SJSA1 (cell line): Measurements from ENCODE around the gene SOX14. TPM values are rescaled to one million over a fixed set of nuclear protein-coding genes. Genes with fewer than 3 reads are reported as not detected.

Source experiments
- DNase-seq, 2 experiments: peaks; one replicate each; pipeline ENCODE4 v3.0.0-alpha.2; 2015 to 2020; ENCODE audit warnings: low spot score in 2 of 2, low read depth in 1 of 2
- H3K27ac ChIP-seq: fragments of 250-450 bp; sonication (Bioruptor Pico); 2 replicates; pipeline ENCODE4 v1.5.1; 2020; ENCODE audit warnings: mild to moderate bottlenecking, moderate library complexity
- H3K27me3 ChIP-seq: fragments of 250-450 bp; sonication (Bioruptor Pico); replicated peaks from 2 replicates; pipeline ENCODE4 v1.5.1; 2020; ENCODE audit warnings: mild to moderate bottlenecking, moderate library complexity
- H3K36me3 ChIP-seq: fragments of 250-450 bp; sonication (Bioruptor Pico); 2 replicates; pipeline ENCODE4 v1.5.1; 2020; ENCODE audit warnings: mild to moderate bottlenecking
- H3K4me1 ChIP-seq: fragments of 250-450 bp; sonication (Bioruptor Pico); replicated peaks from 2 replicates; pipeline ENCODE4 v1.6.1; 2021; ENCODE audit warnings: mild to moderate bottlenecking
- H3K4me3 ChIP-seq: fragments of 250-450 bp; sonication (Bioruptor Pico); 2 replicates; pipeline ENCODE4 v1.5.1; 2020; ENCODE audit warnings: mild to moderate bottlenecking
- H3K9me3 ChIP-seq: fragments of 250-450 bp; sonication (Bioruptor Pico); replicated peaks from 2 replicates; pipeline ENCODE4 v1.5.1; 2020; ENCODE audit warnings: mild to moderate bottlenecking
- total RNA-seq: library from RNA; depleted of rRNA; stranded (reverse); fragments of >200 nt; shearing (Covaris generic); gene quantifications from 2 replicates; pipeline ENCODE4 v1.2.3, GENCODE V29; 2014

The SOX14 gene
- total RNA-seq, 1 experiment from 2014 or later: not detected

GRCh38 chr3:137764563-137765309, 621 bp downstream of the SOX14 start:
- Histone ChIP-seq H3K4me1 (no peaks in the 10 kb centered on the region), H3K36me3 (no peaks in the 10 kb centered on the region), H3K9me3 (no peaks in the 10 kb centered on the region), H3K27me3 (peaks cover 96% of the 10 kb centered on the region), H3K4me3 (no peak overlapping the region), H3K27ac (no peak overlapping the region)
- no peak for DNase-seq

- Histone ChIP-seq H3K27me3 (peaks cover 100% of the 10 kb centered on the region), H3K36me3 (no peaks in the 10 kb centered on the region), H3K4me1 (no peaks in the 10 kb centered on the region), H3K9me3 (no peaks in the 10 kb centered on the region), H3K27ac (no peak overlapping the region), H3K4me3 (no peak overlapping the region)
- DNase-seq: no peak
These were observed 1.4 kb downstream of the SOX14 start for GRCh38 chr3:137765310-137766033.

- Histone ChIP-seq H3K27me3 (peaks cover 99% of the 10 kb centered on the region), H3K36me3 (no peaks in the 10 kb centered on the region), H3K4me1 (no peaks in the 10 kb centered on the region), H3K27ac (no peak overlapping the region), H3K9me3 (no peaks in the 10 kb centered on the region), H3K4me3 (no peak overlapping the region)
- no peak for DNase-seq
These were observed 2.1 kb downstream of the SOX14 start for GRCh38 chr3:137766041-137766875.

GRCh38 chr3:137766876-137767537, 2.9 kb downstream of the SOX14 start:
- Histone ChIP-seq H3K9me3 (no peaks in the 10 kb centered on the region), H3K4me3 (no peak overlapping the region), H3K4me1 (no peaks in the 10 kb centered on the region), H3K27me3 (peaks cover 99% of the 10 kb centered on the region), H3K27ac (no peak overlapping the region), H3K36me3 (no peaks in the 10 kb centered on the region)
- no peak for DNase-seq

- Histone ChIP-seq H3K27me3 (peaks cover 99% of the 10 kb centered on the region), H3K4me3 (no peak overlapping the region), H3K4me1 (no peaks in the 10 kb centered on the region), H3K36me3 (no peaks in the 10 kb centered on the region), H3K9me3 (no peaks in the 10 kb centered on the region), H3K27ac (no peak overlapping the region)
- no peak for DNase-seq
These were observed 3.6 kb downstream of the SOX14 start for GRCh38 chr3:137767538-137768360.

GRCh38 chr3:137768361-137769321, 4.5 kb downstream of the SOX14 start:
- no peaks in the 10 kb centered on the region for H3K36me3 ChIP-seq
- H3K9me3 ChIP-seq: no peaks in the 10 kb centered on the region
- peaks cover 97% of the 10 kb centered on the region for H3K27me3 ChIP-seq
- no peak overlapping the region for H3K27ac ChIP-seq
- no peaks in the 10 kb centered on the region for H3K4me1 ChIP-seq
- no peak overlapping the region for H3K4me3 ChIP-seq
- DNase-seq: no peak

- H3K9me3 ChIP-seq: no peaks in the 10 kb centered on the region
- no peaks in the 10 kb centered on the region for H3K36me3 ChIP-seq
- no peak overlapping the region for H3K4me3 ChIP-seq
- H3K27me3 ChIP-seq: peaks cover 97% of the 10 kb centered on the region
- H3K27ac ChIP-seq: no peak overlapping the region
- DNase-seq: no peak
- H3K4me1 ChIP-seq: no peaks in the 10 kb centered on the region
These were observed 5.4 kb downstream of the SOX14 start for GRCh38 chr3:137769322-137770065.

- Histone ChIP-seq H3K4me1 (no peaks in the 10 kb centered on the region), H3K36me3 (no peaks in the 10 kb centered on the region), H3K9me3 (no peaks in the 10 kb centered on the region), H3K4me3 (no peak overlapping the region), H3K27me3 (peaks cover 91% of the 10 kb centered on the region), H3K27ac (no peak overlapping the region)
- DNase-seq: no peak
These were observed 6.1 kb downstream of the SOX14 start for GRCh38 chr3:137770066-137770834.

- Histone ChIP-seq H3K9me3 (no peaks in the 10 kb centered on the region), H3K4me3 (no peak overlapping the region), H3K27me3 (peaks cover 91% of the 10 kb centered on the region), H3K4me1 (no peaks in the 10 kb centered on the region), H3K36me3 (no peaks in the 10 kb centered on the region), H3K27ac (no peak overlapping the region)
- no peak for DNase-seq
These were observed 6.8 kb downstream of the SOX14 start for GRCh38 chr3:137770835-137771399.

- no peaks in the 10 kb centered on the region for H3K36me3 ChIP-seq
- DNase-seq: no peak
- H3K9me3 ChIP-seq: no peaks in the 10 kb centered on the region
- no peaks in the 10 kb centered on the region for H3K4me1 ChIP-seq
- H3K27ac ChIP-seq: no peak overlapping the region
- peaks cover 87% of the 10 kb centered on the region for H3K27me3 ChIP-seq
- no peak overlapping the region for H3K4me3 ChIP-seq
These were observed 7.5 kb downstream of the SOX14 start for GRCh38 chr3:137771401-137772213.
